K562 (cell line): ENCODE measurements around the gene PA2G4. TPM values are rescaled to one million over a fixed set of nuclear protein-coding genes. Genes with fewer than 3 reads are reported as not detected.

Experiments used
- ATAC-seq: fragments of 200-7000 bp; cut with Tn5 transposase; 3 replicates; pipeline ENCODE4 v1.9.1; 2020; ENCODE audit warnings: moderate library complexity
- BruUV-seq: library from RNA; stranded (reverse); fragments of 400-500 nt; replicated peaks from 2 replicates; lab custom pipeline; 2021; lab: Mats Ljungman, UMichigan
- CTCF ChIA-PET: fragments of 300-600 bp; formaldehyde crosslinking; extraction: SDS; loops from one replicate; lab custom pipeline; 2021; ENCODE audit warnings: low intra/inter-chr PET ratio; lab: Yijun Ruan, JAX
- POLR2A ChIA-PET: fragments of 300-600, 350-650 bp; sonication (Branson Sonifier 250); formaldehyde crosslinking; extraction: SDS; loops from one replicate; lab custom pipeline; 2021; ENCODE audit warnings: antibody characterized with exemption, inconsistent platforms; lab: Yijun Ruan, JAX
- DNase-seq, 4 experiments: peaks; one replicate each; pipeline versions ENCODE4 v3.0.0 to v3.0.0-alpha.2; 2011 to 2018; ENCODE audit warnings: low spot score in 3 of 4, mixed read lengths in 3 of 4; ENCODE audit errors: extremely low read depth in 1 of 4
- FAIRE-seq: peaks from 2 replicates; lab custom pipeline; 2011; peaks lifted over from hg19 to GRCh38; lab: Jason Lieb, UNC
- H2AFZ ChIP-seq: 2 replicates; pipeline ENCODE4 v1.6.0; 2011; ENCODE audit warnings: low read depth, low read length, control low read depth, inconsistent platforms
- H3K27ac ChIP-seq: fragments of 200-600 bp; 3 replicates; pipeline ENCODE4 v1.8.0; 2011; ENCODE audit warnings: low read depth, mild to moderate bottlenecking, control low read depth, inconsistent platforms, low read length, moderate library complexity, mixed read lengths; ENCODE audit errors: extremely low read depth
- H3K27me3 ChIP-seq, 2 experiments: fragments of 300-600 bp in 1 of 2; 2 replicates in 1 of 2; 3 replicates in 1 of 2; pipeline versions ENCODE4 v1.6.0 to v1.8.0; 2011; ENCODE audit warnings: inconsistent platforms in 2 of 2, low read length in 2 of 2, mild to moderate bottlenecking in 1 of 2, mixed read lengths in 1 of 2, moderate library complexity in 1 of 2; ENCODE audit not compliant: control insufficient read depth in 2 of 2, insufficient read depth in 2 of 2
- H3K36me3 ChIP-seq: fragments of 300-600 bp; 3 replicates; pipeline ENCODE4 v1.8.0; 2011; ENCODE audit warnings: mild to moderate bottlenecking, low read length, inconsistent platforms; ENCODE audit not compliant: control insufficient read depth, insufficient read depth
- H3K4me1 ChIP-seq, 2 experiments: fragments of 200-600 bp in 1 of 2; replicated peaks in 1 of 2; 2 replicates in 1 of 2; 3 replicates in 1 of 2; pipeline versions ENCODE4 v1.5.1 to v1.8.0; 2011; ENCODE audit warnings: inconsistent platforms in 2 of 2, low read length in 2 of 2, mild to moderate bottlenecking in 1 of 2, mixed read lengths in 1 of 2, moderate library complexity in 1 of 2; ENCODE audit not compliant: control insufficient read depth in 2 of 2, insufficient read depth in 2 of 2
- H3K4me2 ChIP-seq: 2 replicates; pipeline ENCODE4 v1.6.1; 2011; ENCODE audit warnings: low read length, control low read depth, inconsistent platforms, mixed read lengths; ENCODE audit not compliant: insufficient read depth
- H3K4me3 ChIP-seq: fragments of 200-600 bp; sonication (generic), shearing (Covaris generic); 2 replicates; pipeline ENCODE4 v1.5.1; 2016; ENCODE audit warnings: control low read depth, inconsistent platforms
- H3K79me2 ChIP-seq: fragments of 200-600 bp; 3 replicates; pipeline ENCODE4 v1.8.0; 2011; ENCODE audit warnings: low read length, inconsistent platforms; ENCODE audit not compliant: control insufficient read depth, insufficient read depth
- H3K9ac ChIP-seq, 2 experiments: 2 replicates each; pipeline versions ENCODE4 v1.6.0 to v1.6.1; 2011; ENCODE audit warnings: low read depth in 2 of 2, low read length in 2 of 2, control low read depth in 1 of 2, inconsistent platforms in 1 of 2, mild to moderate bottlenecking in 1 of 2, mixed read lengths in 1 of 2; ENCODE audit not compliant: insufficient read depth in 1 of 2
- H3K9me1 ChIP-seq: one replicate; pipeline ENCODE4 v1.6.0; 2011; ENCODE audit warnings: inconsistent platforms, mild to moderate bottlenecking, low read length, moderate library complexity; ENCODE audit not compliant: control insufficient read depth, insufficient read depth
- H3K9me3 ChIP-seq: replicated peaks from 2 replicates; pipeline ENCODE4 v1.5.1; 2011; ENCODE audit warnings: low read depth, low read length, inconsistent platforms; ENCODE audit not compliant: control insufficient read depth, insufficient read depth
- H4K20me1 ChIP-seq: replicated peaks from 2 replicates; pipeline ENCODE4 v1.6.1; 2011; ENCODE audit warnings: low read length, inconsistent platforms, mixed read lengths; ENCODE audit not compliant: control insufficient read depth, insufficient read depth
- ESRRB ChIP-seq: fragments of 250-450 bp; sonication (Bioruptor Pico); IDR thresholded peaks from 2 replicates; pipeline ENCODE4 v1.5.0; 2020; ENCODE audit warnings: mild to moderate bottlenecking, moderate library complexity, borderline replicate concordance
- ETV1 ChIP-seq: fragments of 450-650 bp; conservative IDR thresholded peaks from 2 replicates; pipeline ENCODE4 v1.6.1; 2016; ENCODE audit warnings: missing genetic modification characterization, control low read depth, low read depth, missing compliant biosample characterization
- FOSL1 ChIP-seq: fragments of 200-800 bp; sonication (Bioruptor generic); conservative IDR thresholded peaks from 2 replicates; pipeline ENCODE4 v1.6.1; 2016; ENCODE audit warnings: missing genetic modification characterization, missing compliant biosample characterization
- JUND ChIP-seq, 2 experiments: IDR thresholded peaks; 2 replicates in 1 of 2; 3 replicates in 1 of 2; pipeline ENCODE4 v1.6.1; 2011; ENCODE audit warnings: borderline replicate concordance in 2 of 2, low read depth in 2 of 2, low read length in 2 of 2, improper control_type of control experiment in 1 of 2, missing biosample characterization in 1 of 2, missing genetic modification characterization in 1 of 2, missing genetic modification reagents in 1 of 2
- KDM1A ChIP-seq, 2 experiments: fragments of 450-650 bp; IDR thresholded peaks; 2 replicates each; pipeline ENCODE4 v1.6.1; 2016; ENCODE audit warnings: mild to moderate bottlenecking in 2 of 2
- WGBS: fragments of 100-300 bp; shearing (Covaris generic); methylation state at CpG from one replicate; pipeline ENCODE4 v1.1.6; 2016; ENCODE audit warnings: low coverage, mixed read lengths; ENCODE audit not compliant: insufficient coverage; ENCODE audit errors: missing lambda C conversion rate; 5-methylcytosine and 5-hydroxymethylcytosine counted together
- in situ Hi-C: fragments of 300-500 bp; cut with MboI; formaldehyde crosslinking; loops from 4 replicates; pipeline ENCODE4 v1.15.0; 2018; ENCODE audit warnings: inconsistent platforms, mixed read lengths
- intact Hi-C: fragments of 100-400 bp; cut with micrococcal nuclease; formaldehyde crosslinking; loops from 2 replicates; pipeline ENCODE4 v1.14.2; 2022
- polyA plus RNA-seq, 8 experiments: library from polyadenylated mRNA; depleted of rRNA in 4 of 8; stranded (reverse) in 5 of 8; unstranded in 3 of 8; fragments of >200 nt; fragmentation: Nextera tagmentation in 2 of 8; fragmentation: Illumina TruSeq in 1 of 8; extraction: Ambion mirVana in 2 of 8; extraction: Trizol in 1 of 8; gene quantifications; 2 replicates each; pipeline versions ENCODE4 v1.2.1 to v1.2.3, GENCODE V29; 2011 to 2014; ENCODE audit warnings: inconsistent platforms in 1 of 8, missing spikeins in 1 of 8
- total RNA-seq, 7 experiments: library from RNA; depleted of rRNA in 6 of 7; stranded (reverse); fragments of >200 nt in 6 of 7; fragmentation: Illumina TruSeq in 2 of 7; extraction: Trizol in 2 of 7; gene quantifications; 2 replicates each; pipeline versions ENCODE4 v1.2.1 to v1.2.3, GENCODE V29; 2011 to 2021; ENCODE audit warnings: low replicate concordance in 1 of 7

Gene PA2G4
- total and polyA plus RNA-seq, 9 of the 15 experiments (the other 6 are each of a cell fraction or from before 2014, with no cell fraction given): 230 to 925 (median 638) TPM

DNA sequence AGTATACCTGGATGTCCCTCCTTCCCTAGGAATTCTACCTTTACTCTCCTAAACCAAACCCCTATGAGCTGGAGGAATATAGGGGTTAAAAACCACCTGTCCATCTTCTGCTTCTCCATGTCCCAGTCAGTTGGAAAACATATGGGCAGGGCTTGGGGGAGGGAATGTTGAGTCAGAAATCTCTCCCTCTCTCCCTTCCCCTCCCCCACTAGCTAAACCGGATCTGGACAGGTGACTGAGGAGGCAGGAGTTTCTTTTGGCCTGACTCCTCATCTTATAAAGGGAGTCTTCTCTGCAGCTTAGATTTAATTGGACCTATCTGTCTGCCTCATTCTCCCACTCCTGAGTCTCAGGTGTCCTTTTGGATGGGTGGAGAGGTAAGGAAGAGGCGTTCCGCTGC is 18.3 kb upstream of the PA2G4 start:
- in situ Hi-C loops (no loop called here), intact Hi-C loops (no loop called here)
- no peak overlapping the region for H3K27ac ChIP-seq
- H4K20me1 ChIP-seq: no peaks in the 10 kb centered on the region
- no peak overlapping the region for H3K4me3 ChIP-seq
- no peaks in the 10 kb centered on the region for H3K9me1 ChIP-seq
- no peak overlapping the region; a peak in 1 of 4 replicates for H3K9ac ChIP-seq
- TF ChIP-seq KDM1A (IDR thresholded peaks at IDR 0.05) (peak in 1 of 2 experiments; percentile 54; a peak in 2 of 4 replicates), ESRRB (CRISPR knock-in tag) (no peak), JUND (IDR thresholded peaks at IDR 0.05; ENCODE audit: borderline replicate concordance, low read depth, low read length) (peak; percentile 40; the same call in 1 of the 2 replicates), JUND (tag; IDR thresholded peaks at IDR 0.05; ENCODE audit: borderline replicate concordance, low read depth, low read length) (no peak; the same call in 2 of the 3 replicates), FOSL1 (tag) (peak; percentile 31; the same call in 1 of the 2 replicates), ETV1 (tag) (peak; percentile 38; the same call in 1 of the 2 replicates)
- no peaks in the 10 kb centered on the region for H3K36me3 ChIP-seq
- H3K4me1 ChIP-seq: peaks cover 29 to 33% of the 10 kb centered on the region in 2 experiments
- ChIA-PET POLR2A (interaction anchor here (0.8 to 1.9 kb wide), 3 partner anchors 18 to 342 kb away, joined by 3 to 6 read pairs (median 3); partner anchors contain the start of gene PA2G4), CTCF (interaction anchor here (0.5 kb wide), 1 partner anchor 651 kb away, joined by 6 read pairs; no protein-coding TSS in a partner anchor)
- H3K4me2 ChIP-seq: no peak overlapping the region
- BruUV-seq: no TSS peak
- H3K79me2 ChIP-seq: no peaks in the 10 kb centered on the region
- ATAC-seq (no peak), DNase-seq (peak in 1 of 4 experiments; percentile 8), FAIRE-seq (no peak)
- H3K27me3 ChIP-seq: no peaks in the 10 kb centered on the region; a peak in 1 of 5 replicates
- no peak overlapping the region for H2AFZ ChIP-seq
- no peaks in the 10 kb centered on the region for H3K9me3 ChIP-seq
- 54% methylated on average over 3 of the region's 3 CpGs for WGBS
